Endodermal cell (in vitro differentiated cells): ENCODE results near the gene RMND1. TPM values are rescaled to one million over a fixed set of nuclear protein-coding genes. Genes with fewer than 3 reads are reported as not detected.

ENCODE experiments used
- total RNA-seq, 2 donors: library from RNA; stranded (reverse); fragmentation: NEBNext Ultra II Directional in 1 of 2; extraction: Animal tissue kit (Norgen Biotek cat#: 25700) in 1 of 2; gene quantifications; 2 replicates in 1 of 2; 3 replicates in 1 of 2; pipeline ENCODE4 v1.2.1, GENCODE V29; 2021

RMND1 gene
- total RNA-seq, 2 donors from 2014 or later, result 40.8 to 45.4 TPM

Other genes with a start within 250 kb of the RMND1 start
- gene AKAP12, start 212.2 kb downstream of the RMND1 start, total RNA-seq, result 10 to 100 TPM; 27.3 to 33.3 TPM
- 10 to 100 TPM; 11.4 to 15.2 TPM for gene ZBTB2, start 60.6 kb downstream of the RMND1 start, total RNA-seq
- 1 to 10 TPM; 2.2 to 4.1 TPM for gene CCDC170, start 41.9 kb upstream of the RMND1 start, total RNA-seq